Ramos (cell line): ENCODE measurements around the gene PEF1.

Experiments used
- in situ Hi-C: fragments of 300-500 bp; cut with MboI; formaldehyde crosslinking; loops from one replicate; pipeline ENCODE4 v1.14.3; 2022; ENCODE audit warnings: low sequenced_read_pairs; ENCODE audit not compliant: unreplicated experiment

PEF1 gene, protein sequence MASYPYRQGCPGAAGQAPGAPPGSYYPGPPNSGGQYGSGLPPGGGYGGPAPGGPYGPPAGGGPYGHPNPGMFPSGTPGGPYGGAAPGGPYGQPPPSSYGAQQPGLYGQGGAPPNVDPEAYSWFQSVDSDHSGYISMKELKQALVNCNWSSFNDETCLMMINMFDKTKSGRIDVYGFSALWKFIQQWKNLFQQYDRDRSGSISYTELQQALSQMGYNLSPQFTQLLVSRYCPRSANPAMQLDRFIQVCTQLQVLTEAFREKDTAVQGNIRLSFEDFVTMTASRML

DNA sequence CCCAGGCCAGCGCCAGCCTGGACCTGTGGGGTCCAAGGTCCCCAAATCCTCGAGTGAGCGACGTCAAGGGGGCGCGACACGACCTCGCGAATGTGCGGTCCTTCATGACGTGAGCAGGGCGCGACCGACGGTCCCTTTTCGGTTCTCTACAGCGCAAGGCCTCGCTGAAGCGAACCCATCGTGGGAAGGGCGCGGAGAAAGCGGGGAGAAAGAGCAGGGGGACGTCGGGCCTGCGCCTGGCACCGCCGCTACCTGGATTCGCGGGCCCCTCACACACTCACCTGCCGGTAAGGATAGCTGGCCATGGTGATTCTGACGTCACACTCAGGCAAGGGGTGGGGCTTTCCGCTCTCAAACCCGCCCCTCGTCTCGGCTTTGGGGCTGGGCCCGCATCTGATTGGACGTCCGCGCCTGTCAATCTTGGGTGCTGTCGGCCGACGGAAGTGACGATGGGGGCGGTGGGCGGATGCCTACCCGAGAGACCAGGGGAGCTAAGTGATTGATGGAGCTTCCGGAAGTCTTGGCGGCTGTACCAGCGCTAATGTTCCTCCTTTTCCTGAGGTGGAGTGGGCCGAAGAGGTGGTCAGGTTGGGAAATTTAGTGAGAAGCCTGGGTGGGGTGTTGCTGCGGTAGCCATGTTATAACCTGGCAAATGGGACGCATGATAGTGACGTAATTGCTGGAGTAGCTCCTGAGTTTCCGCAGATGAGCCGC is at the start of gene PEF1:
PEF1 (minus strand) TSS at position 317 of the 714 bp plus-strand sequence; CDS start at position 305, 12 bp downstream.
- in situ Hi-C loops, result no loop called here

DNA sequence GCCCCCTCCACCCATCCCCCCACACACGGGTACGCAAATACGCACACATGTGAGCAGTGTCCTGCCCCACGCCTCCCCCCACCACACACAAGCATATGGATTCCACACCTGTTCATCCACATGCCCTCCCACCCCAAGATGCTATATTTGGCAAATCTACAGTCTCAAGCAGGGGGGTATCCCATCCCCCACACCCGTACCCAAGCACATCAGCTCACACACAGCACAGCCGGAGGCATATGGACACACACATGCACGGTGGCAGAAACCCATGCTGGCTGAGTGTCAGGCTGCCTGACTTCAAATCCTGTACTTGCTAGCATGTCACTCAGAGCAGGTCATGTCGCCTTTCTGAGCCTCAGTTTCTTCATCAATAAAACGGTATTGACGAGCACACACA is 48.6 kb upstream of the PEF1 start:
- in situ Hi-C loops, result no loop called here

GRCh38 chr1:31691951-31692350 is 47.3 kb upstream of the PEF1 start:
- in situ Hi-C loops, result no loop called here

- in situ Hi-C loops, result no loop called here
Measured at GRCh38 chr1:31691446-31691845, 46.8 kb upstream of the PEF1 start.

DNA sequence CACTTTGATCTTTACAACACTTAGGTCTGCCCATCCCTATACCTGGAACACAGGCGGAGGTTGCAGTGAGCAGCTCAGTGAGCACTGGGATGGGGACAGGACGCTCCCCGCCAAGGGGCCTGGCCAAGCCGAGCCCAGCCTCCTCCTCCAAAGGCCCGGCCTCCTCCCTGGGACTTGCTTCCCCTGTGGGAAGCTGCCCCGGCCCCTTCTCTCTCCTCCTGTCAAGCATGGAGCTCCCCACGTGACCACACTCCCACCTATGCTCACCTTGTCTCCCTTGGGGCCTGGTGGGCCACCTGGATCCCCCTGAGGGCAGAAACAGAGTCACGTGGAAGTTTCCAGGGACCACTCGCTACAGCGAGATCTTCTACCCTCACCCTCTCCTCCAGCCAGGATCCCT is 46.2 kb upstream of the PEF1 start:
- in situ Hi-C loops, result no loop called here

GRCh38 chr1:31689854-31690253 is 45.2 kb upstream of the PEF1 start:
- in situ Hi-C loops, result no loop called here

GRCh38 chr1:31689379-31689778 is 44.7 kb upstream of the PEF1 start:
- in situ Hi-C loops, result no loop called here

DNA sequence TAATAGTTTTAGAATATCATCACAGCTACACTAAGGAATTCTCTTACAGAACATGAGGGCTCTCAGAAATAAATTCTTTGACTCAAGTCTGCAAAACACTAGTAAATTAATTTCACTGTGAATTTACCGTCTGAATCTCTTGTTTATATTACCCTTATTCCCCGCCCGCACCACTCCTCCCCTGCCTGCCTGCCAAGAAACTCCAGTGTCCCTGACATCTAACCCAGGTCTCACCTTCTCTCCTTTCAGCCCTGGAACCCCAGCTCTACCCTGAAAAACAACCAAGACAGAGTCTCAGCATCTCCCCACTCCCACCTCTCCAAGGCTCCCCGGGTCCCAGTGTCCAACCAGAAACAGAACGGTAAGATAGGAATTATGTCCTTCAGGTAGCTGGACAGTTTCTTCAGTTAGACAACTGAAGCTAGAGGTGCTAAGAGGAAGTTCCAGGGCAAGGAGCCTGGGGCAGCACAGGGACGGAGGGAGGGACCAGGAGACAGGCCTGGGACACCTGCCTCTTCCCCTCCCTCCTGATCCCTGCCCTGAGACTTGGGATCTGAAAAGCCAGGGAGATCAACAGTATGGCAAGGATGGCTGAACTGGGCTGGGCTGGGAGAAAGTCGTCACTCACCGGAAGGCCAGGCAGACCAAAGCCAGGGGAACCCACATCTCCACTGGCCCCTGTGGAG is 43.7 kb upstream of the PEF1 start:
- in situ Hi-C loops, result no loop called here

- in situ Hi-C loops, result no loop called here
Measured at GRCh38 chr1:31687601-31688000, 42.9 kb upstream of the PEF1 start.

DNA sequence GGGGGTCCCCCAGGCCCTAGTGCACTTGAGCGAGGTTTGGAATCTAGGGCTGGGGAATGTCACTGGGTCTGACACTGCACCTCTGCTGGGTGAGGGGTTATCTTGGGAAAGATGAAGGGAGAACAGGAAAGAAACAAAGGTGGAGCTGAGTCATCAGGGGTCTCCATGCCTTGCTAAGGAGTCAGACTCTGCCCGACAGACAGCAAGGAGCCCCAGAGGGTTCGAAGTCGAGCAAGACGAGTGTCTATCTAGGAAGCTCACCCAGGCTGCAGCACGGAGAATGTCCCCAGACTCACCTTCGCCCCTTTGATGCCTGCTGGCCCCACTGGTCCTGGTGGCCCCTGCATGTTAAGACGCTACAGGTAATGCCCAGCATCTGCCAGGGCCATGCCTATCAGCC is 41.1 kb upstream of the PEF1 start:
- in situ Hi-C loops, result no loop called here

- in situ Hi-C loops, result no loop called here
Measured at GRCh38 chr1:31683997-31684396, 39.3 kb upstream of the PEF1 start.

DNA sequence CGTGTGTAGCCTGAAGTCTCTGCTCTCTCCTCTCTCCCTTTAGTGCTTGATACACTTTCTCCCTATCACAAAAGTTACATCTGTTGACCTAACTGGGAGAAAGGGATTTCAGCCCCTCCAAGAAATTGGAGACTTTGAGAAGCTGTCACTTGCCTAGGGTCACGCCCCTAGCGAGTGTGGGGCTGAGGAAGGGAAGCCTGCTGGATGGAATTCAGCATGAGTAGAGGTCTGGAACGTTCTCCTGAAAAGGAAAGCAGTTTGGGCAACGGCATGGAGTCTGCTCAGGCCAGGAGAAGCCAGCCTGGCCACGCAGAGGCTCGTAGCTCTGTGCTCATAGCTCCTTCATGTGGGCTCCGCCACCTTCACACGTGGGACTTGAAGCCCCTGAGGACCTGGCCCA is 36.7 kb upstream of the PEF1 start:
- in situ Hi-C loops, result no loop called here

DNA sequence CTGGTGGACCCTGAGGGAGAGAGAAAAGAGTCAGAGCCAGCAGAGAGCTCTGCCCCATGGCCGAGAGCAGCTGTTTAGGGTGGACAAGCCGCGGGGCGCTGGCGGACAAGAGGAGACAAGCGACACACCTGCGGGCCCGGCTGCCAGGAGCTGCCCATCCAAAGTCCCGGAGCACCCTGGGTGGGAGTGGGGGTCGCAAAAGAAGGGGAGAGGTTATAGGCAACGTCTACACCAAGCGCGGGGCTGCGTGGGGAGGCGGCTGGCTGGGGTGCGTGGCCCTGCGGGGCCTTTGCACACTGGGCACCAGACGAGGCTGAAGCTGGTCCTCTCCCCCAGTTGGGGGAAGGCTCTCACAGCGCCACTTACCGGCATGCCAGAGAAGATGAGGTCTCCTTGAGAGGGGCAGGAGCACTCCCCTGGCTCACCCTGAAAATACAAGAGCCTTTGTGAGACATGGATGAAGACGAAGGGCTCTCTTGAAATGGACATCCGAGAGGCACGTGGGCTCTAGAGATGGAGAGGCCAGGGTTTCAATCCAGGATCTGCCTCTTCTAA is 35.1 kb upstream of the PEF1 start:
- in situ Hi-C loops, result no loop called here

- in situ Hi-C loops, result no loop called here
Measured at GRCh38 chr1:31679091-31679490, 34.4 kb upstream of the PEF1 start.

DNA sequence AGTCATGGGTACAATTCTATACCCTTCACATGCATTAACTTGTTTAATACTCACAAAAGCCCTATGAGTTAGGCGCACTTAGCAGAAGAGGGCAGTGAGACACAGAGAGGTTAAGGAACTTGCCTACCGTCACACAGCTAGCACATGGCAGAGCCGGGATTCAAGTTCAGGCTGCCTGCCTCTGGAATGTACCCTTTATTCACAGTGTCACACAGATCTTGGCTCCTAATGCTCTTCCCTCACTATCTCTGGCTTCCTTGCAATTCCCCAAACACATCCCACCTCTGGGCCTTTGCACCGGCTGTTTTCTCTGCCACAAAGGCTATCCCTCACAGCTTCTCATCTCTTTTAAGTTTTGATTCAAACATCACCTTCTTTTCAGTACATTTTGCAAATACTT is 34.0 kb upstream of the PEF1 start:
- in situ Hi-C loops, result no loop called here

- in situ Hi-C loops, result no loop called here
Measured at GRCh38 chr1:31677949-31678348, 33.3 kb upstream of the PEF1 start.

DNA sequence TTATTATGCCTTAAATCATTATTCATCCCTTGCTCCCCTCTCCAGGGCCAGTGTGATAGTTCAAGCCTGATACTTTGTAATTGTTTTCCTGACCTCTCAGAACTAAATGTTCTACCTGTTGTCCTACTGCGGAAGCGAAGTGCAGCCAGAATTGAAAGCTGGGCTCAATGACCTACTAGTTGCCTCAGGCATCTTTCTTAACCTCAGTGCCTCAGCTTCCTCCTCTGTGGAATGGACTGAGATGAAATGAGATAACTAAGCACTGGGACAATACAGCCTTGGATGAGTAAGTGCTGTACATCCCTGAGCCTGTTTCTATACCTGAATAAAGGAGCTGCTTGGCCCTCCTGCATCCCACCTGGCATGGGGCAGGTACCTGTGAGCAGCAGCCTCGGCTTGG is 32.7 kb upstream of the PEF1 start:
- in situ Hi-C loops, result no loop called here

GRCh38 chr1:31675756-31676155 is 31.1 kb upstream of the PEF1 start:
- in situ Hi-C loops, result no loop called here

DNA sequence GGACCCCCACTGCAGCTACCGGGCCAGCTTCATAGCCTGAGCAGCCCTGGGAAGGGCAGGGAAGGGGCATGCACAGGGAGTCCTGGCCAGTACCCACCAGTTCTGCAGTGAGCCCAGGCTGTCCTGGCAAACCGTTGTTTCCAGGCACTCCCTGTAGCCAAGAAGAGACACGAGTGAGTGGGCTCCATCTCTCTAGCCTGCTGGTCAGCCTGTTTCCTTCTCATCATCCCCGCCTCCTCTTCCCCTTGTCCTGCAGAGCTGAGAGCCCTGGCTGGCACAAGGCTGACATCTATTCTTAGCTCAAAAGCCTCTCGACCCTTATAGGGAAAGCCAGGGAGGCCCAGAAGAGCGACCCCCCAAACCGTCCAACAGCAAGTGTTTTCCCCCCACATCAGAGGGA is 30.5 kb upstream of the PEF1 start:
- in situ Hi-C loops, result no loop called here

GRCh38 chr1:31674626-31675025 is 29.9 kb upstream of the PEF1 start:
- in situ Hi-C loops, result loop anchor here (25.0 kb wide), 1 partner anchor 288 kb away; no protein-coding TSS in a partner anchor

- in situ Hi-C loops, result loop anchor here (25.0 kb wide), 1 partner anchor 289 kb away; no protein-coding TSS in a partner anchor
Measured at GRCh38 chr1:31673433-31673832, 28.8 kb upstream of the PEF1 start.
